IMR-90 (cell line): ENCODE data around the gene NLGN2. TPM values are rescaled to one million over a fixed set of nuclear protein-coding genes. Genes with fewer than 3 reads are reported as not detected.

Experiments used
- ATAC-seq: fragments of 200-7000 bp; cut with Tn5 transposase; 2 replicates; pipeline ENCODE4 v1.9.1; 2020; ENCODE audit warnings: low read depth, mild to moderate bottlenecking, moderate library complexity
- BruUV-seq: library from RNA; stranded (reverse); fragments of 400-500 nt; replicated peaks from 2 replicates; lab custom pipeline; 2021; lab: Mats Ljungman, UMichigan
- CTCF ChIA-PET: fragments of 300-600 bp; formaldehyde crosslinking; extraction: SDS; loops from one replicate; lab custom pipeline; 2021; ENCODE audit warnings: antibody characterized with exemption; lab: Yijun Ruan, JAX
- POLR2A ChIA-PET: fragments of 300-600 bp; sonication (Branson Sonifier 250); formaldehyde crosslinking; loops from one replicate; lab custom pipeline; 2022; ENCODE audit warnings: antibody characterized with exemption; ENCODE audit not compliant: unreplicated experiment; lab: Charles Lee
- DNase-seq: peaks from one replicate; pipeline ENCODE4 v3.0.0; 2013
- H2AFZ ChIP-seq: replicated peaks from 2 replicates; pipeline ENCODE3; 2013; ENCODE audit warnings: low read length, mild to moderate bottlenecking; ENCODE audit not compliant: poor library complexity
- H2AK5ac ChIP-seq: 2 replicates; pipeline ENCODE4 v1.6.1; 2013; ENCODE audit warnings: low read depth, low read length, inconsistent platforms
- H2AK9ac ChIP-seq: replicated peaks from 2 replicates; pipeline ENCODE3; 2013; ENCODE audit warnings: mild to moderate bottlenecking, low read depth, low read length, moderate library complexity; ENCODE audit not compliant: poor library complexity
- H2BK120ac ChIP-seq: 2 replicates; pipeline ENCODE4 v1.6.1; 2013; ENCODE audit warnings: low read depth, low read length, inconsistent platforms
- H2BK15ac ChIP-seq: 3 replicates; pipeline ENCODE4 v1.6.1; 2013; ENCODE audit warnings: low read depth, low read length, inconsistent platforms
- H2BK20ac ChIP-seq: 2 replicates; pipeline ENCODE4 v1.6.1; 2013; ENCODE audit warnings: low read depth, mild to moderate bottlenecking, inconsistent platforms, low read length, moderate library complexity
- H2BK5ac ChIP-seq: 2 replicates; pipeline ENCODE4 v1.6.1; 2013; ENCODE audit warnings: mild to moderate bottlenecking, low read depth, low read length, inconsistent platforms; ENCODE audit not compliant: poor library complexity, severe bottlenecking
- H3K14ac ChIP-seq: replicated peaks from 2 replicates; pipeline ENCODE4 v1.6.1; 2013; ENCODE audit warnings: low read depth, low read length, inconsistent platforms
- H3K18ac ChIP-seq: 2 replicates; pipeline ENCODE4 v1.6.1; 2013; ENCODE audit warnings: low read depth, low read length, control low read depth
- H3K23ac ChIP-seq: 2 replicates; pipeline ENCODE4 v1.6.1; 2013; ENCODE audit warnings: low read depth, low read length, inconsistent platforms
- H3K27ac ChIP-seq: 2 replicates; pipeline ENCODE4 v1.5.1; 2013; ENCODE audit warnings: mild to moderate bottlenecking, control low read depth, low read length; ENCODE audit not compliant: insufficient read depth
- H3K27me3 ChIP-seq: 2 replicates; pipeline ENCODE4 v1.6.1; 2013; ENCODE audit warnings: low read length; ENCODE audit not compliant: control insufficient read depth, insufficient read depth
- H3K36me3 ChIP-seq: 2 replicates; pipeline ENCODE4 v1.6.1; 2013; ENCODE audit warnings: low read length, mixed read lengths; ENCODE audit not compliant: control insufficient read depth, insufficient read depth
- H3K4ac ChIP-seq: 2 replicates; pipeline ENCODE4 v1.6.1; 2013; ENCODE audit warnings: low read depth, low read length, inconsistent platforms
- H3K4me1 ChIP-seq: 2 replicates; pipeline ENCODE4 v1.6.1; 2013; ENCODE audit warnings: low read length, mixed read lengths; ENCODE audit not compliant: control insufficient read depth, insufficient read depth
- H3K4me2 ChIP-seq: 2 replicates; pipeline ENCODE4 v1.6.1; 2013; ENCODE audit warnings: low read depth, mild to moderate bottlenecking, control low read depth, low read length, moderate library complexity
- H3K4me3 ChIP-seq: 2 replicates; pipeline ENCODE4 v1.5.1; 2013; ENCODE audit warnings: low read depth, mild to moderate bottlenecking, control low read depth, low read length, moderate library complexity; ENCODE audit not compliant: insufficient read depth
- H3K56ac ChIP-seq: 2 replicates; pipeline ENCODE4 v1.6.1; 2013; ENCODE audit warnings: low read length, inconsistent platforms; ENCODE audit not compliant: insufficient read depth; ENCODE audit errors: extremely low read depth
- H3K79me1 ChIP-seq, 2 experiments: 2 replicates each; pipeline ENCODE4 v1.6.1; 2013; ENCODE audit warnings: low read length in 2 of 2, inconsistent platforms in 1 of 2, low read depth in 1 of 2
- H3K9ac ChIP-seq: 2 replicates; pipeline ENCODE4 v1.6.1; 2013; ENCODE audit warnings: low read depth, low read length, control low read depth
- H3K9me1 ChIP-seq: 2 replicates; pipeline ENCODE4 v1.6.1; 2013; ENCODE audit warnings: low read length, inconsistent platforms; ENCODE audit not compliant: insufficient read depth
- H3K9me3 ChIP-seq: 2 replicates; pipeline ENCODE4 v1.6.1; 2013; ENCODE audit warnings: low read length; ENCODE audit not compliant: control insufficient read depth, insufficient read depth
- H4K20me1 ChIP-seq: 2 replicates; pipeline ENCODE4 v1.6.1; 2013; ENCODE audit warnings: low read length, inconsistent platforms; ENCODE audit not compliant: insufficient read depth
- H4K5ac ChIP-seq: 2 replicates; pipeline ENCODE4 v1.6.1; 2013; ENCODE audit warnings: mild to moderate bottlenecking, low read depth, low read length, control low read depth
- H4K8ac ChIP-seq, 2 experiments: 2 replicates each; pipeline ENCODE4 v1.6.1; 2013; ENCODE audit warnings: low read depth in 2 of 2, low read length in 2 of 2, control low read depth in 1 of 2, inconsistent platforms in 1 of 2
- H4K91ac ChIP-seq: 2 replicates; pipeline ENCODE4 v1.6.1; 2013; ENCODE audit warnings: low read depth, low read length, inconsistent platforms; ENCODE audit not compliant: insufficient read depth
- BHLHE40 ChIP-seq: fragments of 150-350 bp; IDR thresholded peaks from 2 replicates; pipeline ENCODE4 v1.6.1; 2016; ENCODE audit warnings: mild to moderate bottlenecking, low read depth, low read length
- CEBPB ChIP-seq: IDR thresholded peaks from 2 replicates; pipeline ENCODE4 v1.6.1; 2012; ENCODE audit warnings: low read depth, low read length, improper control_type of control experiment
- CTCF ChIP-seq: conservative IDR thresholded peaks from 2 replicates; pipeline ENCODE4 v1.5.1; 2012; ENCODE audit warnings: mild to moderate bottlenecking, low read depth, low read length, improper control_type of control experiment
- MAFK ChIP-seq: IDR thresholded peaks from 2 replicates; pipeline ENCODE4 v1.6.1; 2012; ENCODE audit warnings: low read depth, low read length, improper control_type of control experiment
- MAZ ChIP-seq: IDR thresholded peaks from 2 replicates; pipeline ENCODE4 v1.6.1; 2012; ENCODE audit warnings: low read depth, mild to moderate bottlenecking, low read length, improper control_type of control experiment, moderate library complexity, borderline replicate concordance
- RAD21 ChIP-seq: IDR thresholded peaks from 2 replicates; pipeline ENCODE4 v1.6.1; 2012; ENCODE audit warnings: low read length, improper control_type of control experiment
- RFX5 ChIP-seq: IDR thresholded peaks from 2 replicates; pipeline ENCODE4 v1.8.0; 2012; ENCODE audit warnings: low read depth, mild to moderate bottlenecking, low read length, moderate library complexity
- SMC3 ChIP-seq: fragments of 150-350 bp; IDR thresholded peaks from 2 replicates; pipeline ENCODE4 v1.6.1; 2016; ENCODE audit warnings: low read depth, mild to moderate bottlenecking, antibody characterized with exemption, low read length, moderate library complexity
- WGBS, 2 experiments: methylation state at CpG; one replicate each; pipeline versions ENCODE4 v1.1.5 to v1.1.7; 2013; ENCODE audit warnings: missing lambda C conversion rate in 2 of 2; ENCODE audit not compliant: insufficient read length in 1 of 2; ENCODE audit errors: extremely low coverage in 2 of 2; 5-methylcytosine and 5-hydroxymethylcytosine counted together
- dilution Hi-C: fragments of 300-500 bp; cut with HindIII; formaldehyde crosslinking; loops from one replicate; pipeline ENCODE4 v1.14.3; 2018; ENCODE audit warnings: low sequenced_read_pairs; ENCODE audit not compliant: unreplicated experiment
- in situ Hi-C: fragments of 300-500 bp; cut with MboI; formaldehyde crosslinking; loops from 3 replicates; pipeline ENCODE4 v1.14.3; 2019; ENCODE audit warnings: low sequenced_read_pairs, inconsistent platforms, mixed read lengths
- intact Hi-C: fragments of 100-400 bp; cut with micrococcal nuclease; formaldehyde crosslinking; loops from 2 replicates; pipeline ENCODE4 v1.10.0; 2022
- polyA plus RNA-seq, 3 experiments: library from polyadenylated mRNA; depleted of rRNA; stranded (reverse); fragments of >200 nt; gene quantifications; 2 replicates each; pipeline ENCODE4 v1.2.3, GENCODE V29; 2012; ENCODE audit warnings: low replicate concordance in 1 of 3
- total RNA-seq: library from RNA; depleted of rRNA; stranded (reverse); fragments of >200 nt; gene quantifications from 2 replicates; pipeline ENCODE4 v1.2.3, GENCODE V29; 2012

NLGN2 gene
- total and polyA plus RNA-seq, 2 of the 4 experiments (the other 2 are of a cell fraction), result 1.8 to 38.1 TPM

GRCh38 chr17:7408252-7408727 is 645 bp downstream of the NLGN2 start:
- H2BK20ac ChIP-seq, result no peak overlapping the region
- no peak overlapping the region for H3K14ac ChIP-seq
- peaks cover 1 to 36% of the 10 kb centered on the region in 2 experiments for H3K79me1 ChIP-seq
- H2BK15ac ChIP-seq, result no peak overlapping the region
- H2BK120ac ChIP-seq, result no peak overlapping the region
- H2AK5ac ChIP-seq, result no peak overlapping the region
- no peak overlapping the region for H2AK9ac ChIP-seq
- ATAC-seq (no peak), DNase-seq (no peak)
- no peak overlapping the region for H3K4me3 ChIP-seq
- peaks cover 29% of the 10 kb centered on the region for H3K36me3 ChIP-seq
- H3K27me3 ChIP-seq, result no peaks in the 10 kb centered on the region
- H2AFZ ChIP-seq, result no peak overlapping the region
- no peak overlapping the region for H4K8ac ChIP-seq
- peaks cover 7% of the 10 kb centered on the region for H4K20me1 ChIP-seq
- BruUV-seq, result no TSS peak
- no peak overlapping the region for H4K5ac ChIP-seq
- H3K9me3 ChIP-seq, result no peaks in the 10 kb centered on the region
- H3K9ac ChIP-seq, result no peak overlapping the region
- in situ Hi-C loops (no loop called here), dilution Hi-C loops (no loop called here), intact Hi-C loops (no loop called here)
- CTCF ChIA-PET, result no interaction called here
- no peak overlapping the region for H3K23ac ChIP-seq
- peaks cover 9% of the 10 kb centered on the region for H3K4me1 ChIP-seq
- H3K4ac ChIP-seq, result no peak overlapping the region
- no peak overlapping the region for H3K4me2 ChIP-seq
- H3K56ac ChIP-seq, result no peak overlapping the region
- H4K91ac ChIP-seq, result no peak overlapping the region
- 82% methylated on average over 47 of the region's 58 CpGs; no CpG with 5 or more reads in 1 of the 2 experiments for WGBS, 2 experiments
- H2BK5ac ChIP-seq, result no peak overlapping the region
- POLR2A ChIA-PET, result no interaction called here
- H3K27ac ChIP-seq, result no peak overlapping the region
- no peak overlapping the region for H3K18ac ChIP-seq
- H3K9me1 ChIP-seq, result peaks cover 4% of the 10 kb centered on the region; the same call in 1 of the 2 replicates
- TF ChIP-seq CTCF (no peak), RAD21 (no peak), RFX5 (no peak), MAZ (no peak), MAFK (no peak), BHLHE40 (no peak), SMC3 (no peak), CEBPB (no peak)
